GM12878 (cell line): ENCODE data around the gene PTPRS.
"Not testable (repeated sequence)": the region's sequence is repeated elsewhere in the genome, so short reads cannot be mapped to it uniquely, and the experiment has no call there.

Source experiments
- ASH2L ChIP-seq: fragments of 300-600, 200-600 bp; sonication (generic); IDR thresholded peaks from 2 replicates; pipeline ENCODE4 v1.6.1; 2017; ENCODE audit warnings: low read depth, mild to moderate bottlenecking, borderline replicate concordance
- CHD4 ChIP-seq: fragments of 200-600 bp; sonication (generic); IDR thresholded peaks from 2 replicates; pipeline ENCODE4 v1.6.1; 2016; ENCODE audit warnings: mild to moderate bottlenecking
- EP300 ChIP-seq, 2 experiments: fragments of 150-350 bp in 1 of 2; IDR thresholded peaks; 2 replicates each; pipeline ENCODE4 v1.6.1; 2011 to 2012; ENCODE audit warnings: low read depth in 2 of 2, low read length in 2 of 2, borderline replicate concordance in 1 of 2, improper control_type of control experiment in 1 of 2, inconsistent platforms in 1 of 2; ENCODE audit not compliant: control insufficient read depth in 1 of 2
- FOXM1 ChIP-seq: IDR thresholded peaks from 2 replicates; pipeline ENCODE4 v1.6.1; 2012; ENCODE audit warnings: low read depth, mild to moderate bottlenecking, inconsistent platforms, low read length, moderate library complexity
- HDAC6 ChIP-seq: fragments of 200-600 bp; sonication (generic); IDR thresholded peaks from one replicate; pipeline ENCODE4 v1.8.0; 2017; ENCODE audit warnings: antibody characterized with exemption; ENCODE audit not compliant: unreplicated experiment
- JUND ChIP-seq: IDR thresholded peaks from 2 replicates; pipeline ENCODE4 v1.6.1; 2012; ENCODE audit warnings: low read depth, mild to moderate bottlenecking, low read length, improper control_type of control experiment, moderate library complexity
- SIN3A ChIP-seq: IDR thresholded peaks from 2 replicates; pipeline ENCODE4 v1.6.1; 2012; ENCODE audit warnings: low read depth, low read length, improper control_type of control experiment
- STAT3 ChIP-seq: IDR thresholded peaks from 2 replicates; pipeline ENCODE4 v1.6.1; 2011; ENCODE audit warnings: low read depth, low read length, improper control_type of control experiment
- TAF1 ChIP-seq: IDR thresholded peaks from 2 replicates; pipeline ENCODE4 v1.6.1; 2011; ENCODE audit warnings: mild to moderate bottlenecking, low read depth, low read length, borderline replicate concordance
- TCF12 ChIP-seq: IDR thresholded peaks from 2 replicates; pipeline ENCODE4 v1.6.1; 2011; ENCODE audit warnings: low read depth, mild to moderate bottlenecking, low read length
- ZBTB40 ChIP-seq: fragments of 450-650 bp; IDR thresholded peaks from 2 replicates; pipeline ENCODE4 v1.6.1; 2016; ENCODE audit warnings: mild to moderate bottlenecking, moderate library complexity, borderline replicate concordance
- TF ChIP-seq, protein P1 (sequence below): fragments of 150-350 bp; IDR thresholded peaks from 2 replicates; pipeline ENCODE4 v1.6.1; 2016; ENCODE audit warnings: low read depth, low read length
- TF ChIP-seq, protein P2 (sequence below): IDR thresholded peaks from 2 replicates; pipeline ENCODE4 v1.6.1; 2012; ENCODE audit warnings: low read length, inconsistent platforms

DNA sequence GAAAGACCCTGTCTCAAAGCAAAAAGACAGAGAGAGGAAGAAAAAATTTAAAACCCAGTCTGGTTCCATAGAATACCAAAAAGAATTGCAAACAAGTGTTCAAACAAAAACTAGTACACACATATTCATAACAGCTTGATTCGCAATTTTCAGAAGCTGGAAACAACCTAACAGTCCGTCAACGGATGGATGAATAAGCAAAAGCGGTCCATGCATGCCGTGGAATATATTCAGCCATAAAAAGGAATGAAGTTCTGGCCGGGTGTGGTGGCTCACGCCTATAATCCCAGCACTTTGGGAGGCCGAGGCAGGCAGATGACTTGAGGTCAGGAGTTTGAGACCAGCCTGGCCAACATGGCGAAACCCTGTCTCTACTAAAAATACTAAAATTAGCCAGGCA is 21.2 kb upstream of the PTPRS start:
- TF ChIP-seq CHD4; STAT3; TCF12; SIN3A; JUND; ZBTB40; HDAC6; EP300 (IDR thresholded peaks at IDR 0.05; ENCODE audit: borderline replicate concordance in 1 of 2, control insufficient read depth in 1 of 2, low read depth in 2 of 2, low read length in 2 of 2); TAF1; FOXM1; ASH2L: not testable (repeated sequence)
- TF ChIP-seq, protein P1, sequence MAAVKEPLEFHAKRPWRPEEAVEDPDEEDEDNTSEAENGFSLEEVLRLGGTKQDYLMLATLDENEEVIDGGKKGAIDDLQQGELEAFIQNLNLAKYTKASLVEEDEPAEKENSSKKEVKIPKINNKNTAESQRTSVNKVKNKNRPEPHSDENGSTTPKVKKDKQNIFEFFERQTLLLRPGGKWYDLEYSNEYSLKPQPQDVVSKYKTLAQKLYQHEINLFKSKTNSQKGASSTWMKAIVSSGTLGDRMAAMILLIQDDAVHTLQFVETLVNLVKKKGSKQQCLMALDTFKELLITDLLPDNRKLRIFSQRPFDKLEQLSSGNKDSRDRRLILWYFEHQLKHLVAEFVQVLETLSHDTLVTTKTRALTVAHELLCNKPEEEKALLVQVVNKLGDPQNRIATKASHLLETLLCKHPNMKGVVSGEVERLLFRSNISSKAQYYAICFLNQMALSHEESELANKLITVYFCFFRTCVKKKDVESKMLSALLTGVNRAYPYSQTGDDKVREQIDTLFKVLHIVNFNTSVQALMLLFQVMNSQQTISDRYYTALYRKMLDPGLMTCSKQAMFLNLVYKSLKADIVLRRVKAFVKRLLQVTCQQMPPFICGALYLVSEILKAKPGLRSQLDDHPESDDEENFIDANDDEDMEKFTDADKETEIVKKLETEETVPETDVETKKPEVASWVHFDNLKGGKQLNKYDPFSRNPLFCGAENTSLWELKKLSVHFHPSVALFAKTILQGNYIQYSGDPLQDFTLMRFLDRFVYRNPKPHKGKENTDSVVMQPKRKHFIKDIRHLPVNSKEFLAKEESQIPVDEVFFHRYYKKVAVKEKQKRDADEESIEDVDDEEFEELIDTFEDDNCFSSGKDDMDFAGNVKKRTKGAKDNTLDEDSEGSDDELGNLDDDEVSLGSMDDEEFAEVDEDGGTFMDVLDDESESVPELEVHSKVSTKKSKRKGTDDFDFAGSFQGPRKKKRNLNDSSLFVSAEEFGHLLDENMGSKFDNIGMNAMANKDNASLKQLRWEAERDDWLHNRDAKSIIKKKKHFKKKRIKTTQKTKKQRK, result not testable (repeated sequence)
- TF ChIP-seq, protein P2, sequence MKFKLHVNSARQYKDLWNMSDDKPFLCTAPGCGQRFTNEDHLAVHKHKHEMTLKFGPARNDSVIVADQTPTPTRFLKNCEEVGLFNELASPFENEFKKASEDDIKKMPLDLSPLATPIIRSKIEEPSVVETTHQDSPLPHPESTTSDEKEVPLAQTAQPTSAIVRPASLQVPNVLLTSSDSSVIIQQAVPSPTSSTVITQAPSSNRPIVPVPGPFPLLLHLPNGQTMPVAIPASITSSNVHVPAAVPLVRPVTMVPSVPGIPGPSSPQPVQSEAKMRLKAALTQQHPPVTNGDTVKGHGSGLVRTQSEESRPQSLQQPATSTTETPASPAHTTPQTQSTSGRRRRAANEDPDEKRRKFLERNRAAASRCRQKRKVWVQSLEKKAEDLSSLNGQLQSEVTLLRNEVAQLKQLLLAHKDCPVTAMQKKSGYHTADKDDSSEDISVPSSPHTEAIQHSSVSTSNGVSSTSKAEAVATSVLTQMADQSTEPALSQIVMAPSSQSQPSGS, result not testable (repeated sequence)
